Left ventricle myocardium superior (tissue), 1 donor: Measurements from ENCODE around the gene UBE2A. TPM values are rescaled to one million over a fixed set of nuclear protein-coding genes. Genes with fewer than 3 reads are reported as not detected.

Experiments used
- ATAC-seq: fragments of 200-7000 bp; cut with Tn5 transposase; one replicate; pipeline ENCODE4 v1.9.1; 2020; ENCODE audit warnings: mild to moderate bottlenecking, moderate library complexity
- DNase-seq: peaks from one replicate; pipeline ENCODE4 v3.0.0-alpha.2; 2020
- intact Hi-C: fragments of 100-400 bp; cut with micrococcal nuclease; formaldehyde crosslinking; loops from one replicate; pipeline ENCODE4 v1.11.0; 2022
- total RNA-seq: library from RNA; stranded (reverse); fragmentation: NEBNext Ultra II Directional; extraction: Animal tissue kit (Norgen Biotek cat#: 25700); gene quantifications from one replicate; pipeline ENCODE4 v1.2.1, GENCODE V29; 2021
- donor health status: DM: no; HTN: yes; CAD: no; lungs with severe emphysema.

Gene UBE2A
- total RNA-seq, 1 donor from 2014 or later = 61.9 TPM

DNA sequence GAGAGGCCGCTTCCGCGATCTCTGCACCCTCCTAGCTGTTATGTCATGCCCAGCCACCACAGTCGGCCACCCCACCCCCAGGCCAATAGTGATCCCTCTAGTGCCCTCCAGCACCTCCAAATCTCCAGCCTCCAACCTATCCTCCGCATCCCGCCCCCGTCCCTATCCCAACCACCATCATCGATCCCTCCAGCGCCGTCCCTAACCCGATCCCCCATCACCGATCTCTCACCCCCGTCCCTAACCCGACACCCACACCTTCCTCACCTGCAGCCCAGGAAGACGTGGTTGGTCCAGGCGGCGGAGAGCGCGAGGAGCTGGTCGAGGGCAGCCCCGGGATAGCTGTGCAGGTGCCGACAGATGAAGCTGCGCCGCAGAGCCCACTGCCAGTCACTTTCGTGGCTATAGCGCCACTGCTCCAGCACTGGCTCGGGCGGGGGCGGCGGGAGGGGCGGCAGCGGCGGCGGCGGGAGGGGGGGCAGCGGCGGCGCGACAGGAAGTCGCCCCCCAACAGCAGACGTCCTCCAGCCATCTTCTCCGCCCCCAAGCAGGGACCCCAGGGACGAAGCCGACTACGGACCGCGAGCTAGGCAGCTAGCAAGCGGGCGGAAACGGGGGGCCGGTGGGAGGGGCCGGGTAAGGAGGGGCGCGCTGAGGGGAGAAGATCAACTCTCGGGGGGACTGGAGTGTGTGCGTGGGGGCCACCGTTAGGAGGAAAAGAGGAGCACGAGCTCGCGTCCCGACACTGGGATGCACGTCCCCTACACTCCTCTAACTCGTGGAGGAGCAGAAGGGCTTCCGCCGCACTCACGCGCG is 31.3 kb downstream of the UBE2A start:
- DNase-seq = peak; percentile 51
- peak; percentile 81 for ATAC-seq
- intact Hi-C loops = no loop called here

DNA sequence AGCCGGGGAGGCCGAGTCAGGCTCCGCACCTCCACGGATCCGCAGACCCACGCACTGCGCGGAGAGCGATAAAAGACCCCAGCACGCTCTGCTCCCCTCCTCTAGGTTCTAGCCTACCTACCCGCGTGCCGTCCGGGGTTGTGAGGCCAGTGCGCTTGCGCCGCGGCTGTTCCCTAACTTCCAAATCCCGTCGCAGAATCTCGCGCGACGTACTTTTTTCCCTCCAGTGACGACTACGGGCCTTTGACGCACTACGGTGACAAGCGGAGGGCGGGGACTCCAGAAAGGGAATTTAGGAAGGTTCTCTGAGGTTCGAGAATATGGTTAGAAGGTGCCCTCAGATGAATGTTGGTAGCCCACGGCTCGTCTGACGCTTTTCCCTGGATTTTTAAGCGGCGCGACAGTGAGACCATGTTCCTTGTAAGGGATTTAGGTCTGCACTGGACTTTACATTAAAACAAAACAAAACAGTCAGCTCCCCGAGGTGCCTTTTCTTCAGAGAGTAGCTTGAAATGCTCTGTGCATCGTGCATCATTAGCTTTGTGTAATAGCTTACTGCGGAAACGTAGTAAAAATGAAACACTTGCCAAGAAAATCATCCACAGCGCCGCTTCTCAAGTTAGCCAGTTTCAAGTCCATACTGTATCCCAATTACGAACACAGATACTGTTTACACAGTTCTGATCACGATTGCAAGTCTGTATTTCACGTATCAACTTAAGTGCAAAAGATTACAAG is 32.1 kb downstream of the UBE2A start, which contains the start of gene NKRF:
NKRF (minus strand) TSS at position 145 of the 738 bp plus-strand sequence.
- intact Hi-C loops = no loop called here
- ATAC-seq = peak; percentile 97
- DNase-seq = peak; percentile 96

DNA sequence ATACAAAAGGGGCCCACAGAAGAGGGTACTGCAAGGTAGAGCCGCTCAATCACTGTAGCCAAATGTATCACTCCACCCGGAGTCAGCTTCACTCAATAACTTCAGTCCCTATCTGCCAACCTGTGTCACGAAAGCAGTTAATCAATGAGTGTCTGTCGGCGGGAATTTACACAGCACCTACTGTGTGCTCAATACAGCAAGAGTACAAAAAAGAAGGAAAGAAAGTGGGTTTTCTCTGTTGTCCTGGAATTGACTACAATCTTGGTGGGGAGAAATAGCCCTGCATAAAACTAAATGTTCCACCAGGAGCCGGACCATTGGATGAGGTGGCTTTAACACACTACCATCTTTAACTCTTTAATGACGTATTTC is 32.6 kb downstream of the UBE2A start:
- no peak for DNase-seq
- intact Hi-C loops = no loop called here
- ATAC-seq = no peak

- DNase-seq (no peak), ATAC-seq (no peak)
- intact Hi-C loops = no loop called here
These were observed 40.4 kb downstream of the UBE2A start for GRCh38 chrX:119614776-119615175.

DNA sequence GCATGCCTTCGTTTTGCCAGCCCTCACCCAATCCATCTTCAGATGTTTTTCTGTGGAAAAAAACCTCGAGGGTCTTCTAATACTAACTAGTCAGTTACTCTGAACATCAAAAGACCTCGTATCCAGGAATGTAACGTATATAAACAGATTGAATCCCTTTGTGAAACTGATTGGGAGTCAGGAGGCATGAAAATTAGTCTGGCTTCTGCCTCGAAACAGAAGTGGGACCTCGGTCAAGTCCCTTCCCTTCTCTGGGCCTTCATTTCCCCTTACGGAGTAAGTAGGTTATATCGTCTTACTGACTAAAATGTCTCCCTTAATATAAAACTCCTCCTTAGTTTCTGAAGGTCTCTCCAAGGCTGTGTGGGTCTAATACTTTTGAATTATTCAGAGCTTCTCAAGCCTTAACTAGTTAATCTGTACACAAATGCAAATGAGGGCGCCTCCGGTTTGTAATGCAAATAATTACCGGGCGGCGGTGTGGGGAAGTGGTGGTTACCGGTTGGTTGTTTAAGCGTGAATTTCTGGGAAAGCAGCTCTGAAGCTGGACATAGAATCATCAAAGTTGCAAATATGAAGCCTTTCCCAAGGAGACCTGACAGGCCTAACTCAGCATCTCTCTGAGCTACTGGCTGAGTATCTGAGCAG is 43.3 kb downstream of the UBE2A start:
- intact Hi-C loops = no loop called here
- ATAC-seq (no peak), DNase-seq (no peak)

DNA sequence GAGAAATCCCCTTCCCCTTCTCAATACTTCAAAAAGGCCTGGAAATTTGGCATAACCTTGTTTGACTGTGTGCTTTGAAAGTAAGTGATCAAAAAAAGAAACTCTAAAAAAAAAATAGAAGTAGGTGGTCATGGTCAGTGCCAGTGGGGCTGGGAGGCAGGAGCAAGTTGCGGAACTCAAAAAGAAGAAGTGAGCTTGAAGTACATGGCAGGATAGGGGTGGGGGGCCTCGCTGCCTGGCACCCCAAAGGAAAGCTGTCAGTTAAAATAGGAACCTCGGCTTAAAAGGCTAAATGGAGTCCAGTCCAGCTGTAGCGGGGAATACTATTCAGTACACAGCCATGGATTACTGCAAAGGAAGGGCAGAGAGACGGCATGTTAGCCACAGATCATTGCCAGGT is 44.1 kb downstream of the UBE2A start:
- DNase-seq (peak; percentile 37), ATAC-seq (peak; percentile 65)
- intact Hi-C loops = no loop called here

- DNase-seq (peak; percentile 37), ATAC-seq (peak; percentile 76)
- intact Hi-C loops = no loop called here
These were observed 48.2 kb downstream of the UBE2A start for GRCh38 chrX:119622356-119623232.

GRCh38 chrX:119624417-119624816 is 50.1 kb downstream of the UBE2A start:
- intact Hi-C loops = no loop called here
- ATAC-seq (no peak), DNase-seq (no peak)

- intact Hi-C loops = no loop called here
These were observed 50.7 kb downstream of the UBE2A start for GRCh38 chrX:119624951-119625668.

GRCh38 chrX:119625843-119626242 is 51.5 kb downstream of the UBE2A start:
- ATAC-seq (no peak), DNase-seq (no peak)
- intact Hi-C loops = no loop called here

More at GRCh38 chrX:119624951-119625668, 50.7 kb downstream of the UBE2A start:
- DNase-seq = no peak
- no peak for ATAC-seq

Other genes with a start within 250 kb of the UBE2A start
- gene SLC25A43, start 175.2 kb upstream of the UBE2A start, total RNA-seq = 1.9 TPM
- gene SLC25A5, start 106.1 kb upstream of the UBE2A start, total RNA-seq = 158 TPM
- gene STEEP1, start 9.2 kb upstream of the UBE2A start, total RNA-seq = 16.0 TPM
- 5.2 TPM for gene NKRF, start 31.9 kb downstream of the UBE2A start, total RNA-seq
- gene SEPTIN6, start 118.6 kb downstream of the UBE2A start, total RNA-seq = 7.6 TPM
- 0.32 TPM for gene SOWAHD, start 184.0 kb downstream of the UBE2A start, total RNA-seq
- 1,069 TPM for gene RPL39, start 217.1 kb downstream of the UBE2A start, total RNA-seq